ENCODE data around the gene ZNF189.

The ZNF189 gene

DNA sequence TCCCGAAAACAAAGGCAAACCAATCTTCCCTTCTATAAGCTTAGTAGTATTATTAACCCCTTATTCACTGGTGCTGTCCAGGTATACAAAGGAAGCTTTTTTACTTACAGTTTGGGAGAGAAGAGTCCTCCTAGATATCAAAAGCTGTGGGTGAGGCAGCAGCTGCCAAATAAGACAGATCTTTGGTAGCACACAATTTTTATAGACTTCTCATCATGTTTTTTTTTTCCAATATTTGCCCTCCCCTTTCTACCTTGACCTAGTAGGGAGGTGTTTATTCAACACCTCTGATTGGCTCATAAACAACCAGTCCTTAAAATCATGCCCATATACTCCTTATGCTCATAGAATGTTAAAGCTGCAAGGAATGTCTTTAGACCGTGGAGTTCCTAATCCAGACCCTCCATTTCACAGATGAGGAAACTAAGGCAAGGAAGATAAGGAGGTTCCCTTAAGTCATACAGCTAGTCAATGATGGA lies 37.0 kb downstream of the ZNF189 start, which contains the start of gene ALDOB:
Gene ALDOB (minus strand): TSS at position 174 of the 479 bp plus-strand sequence. CDS start 4,887 bp downstream, outside the sequence.
- TF ChIP-seq, protein P1, sequence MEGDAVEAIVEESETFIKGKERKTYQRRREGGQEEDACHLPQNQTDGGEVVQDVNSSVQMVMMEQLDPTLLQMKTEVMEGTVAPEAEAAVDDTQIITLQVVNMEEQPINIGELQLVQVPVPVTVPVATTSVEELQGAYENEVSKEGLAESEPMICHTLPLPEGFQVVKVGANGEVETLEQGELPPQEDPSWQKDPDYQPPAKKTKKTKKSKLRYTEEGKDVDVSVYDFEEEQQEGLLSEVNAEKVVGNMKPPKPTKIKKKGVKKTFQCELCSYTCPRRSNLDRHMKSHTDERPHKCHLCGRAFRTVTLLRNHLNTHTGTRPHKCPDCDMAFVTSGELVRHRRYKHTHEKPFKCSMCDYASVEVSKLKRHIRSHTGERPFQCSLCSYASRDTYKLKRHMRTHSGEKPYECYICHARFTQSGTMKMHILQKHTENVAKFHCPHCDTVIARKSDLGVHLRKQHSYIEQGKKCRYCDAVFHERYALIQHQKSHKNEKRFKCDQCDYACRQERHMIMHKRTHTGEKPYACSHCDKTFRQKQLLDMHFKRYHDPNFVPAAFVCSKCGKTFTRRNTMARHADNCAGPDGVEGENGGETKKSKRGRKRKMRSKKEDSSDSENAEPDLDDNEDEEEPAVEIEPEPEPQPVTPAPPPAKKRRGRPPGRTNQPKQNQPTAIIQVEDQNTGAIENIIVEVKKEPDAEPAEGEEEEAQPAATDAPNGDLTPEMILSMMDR (IDR thresholded peaks at IDR 0.05), result no peak

DNA sequence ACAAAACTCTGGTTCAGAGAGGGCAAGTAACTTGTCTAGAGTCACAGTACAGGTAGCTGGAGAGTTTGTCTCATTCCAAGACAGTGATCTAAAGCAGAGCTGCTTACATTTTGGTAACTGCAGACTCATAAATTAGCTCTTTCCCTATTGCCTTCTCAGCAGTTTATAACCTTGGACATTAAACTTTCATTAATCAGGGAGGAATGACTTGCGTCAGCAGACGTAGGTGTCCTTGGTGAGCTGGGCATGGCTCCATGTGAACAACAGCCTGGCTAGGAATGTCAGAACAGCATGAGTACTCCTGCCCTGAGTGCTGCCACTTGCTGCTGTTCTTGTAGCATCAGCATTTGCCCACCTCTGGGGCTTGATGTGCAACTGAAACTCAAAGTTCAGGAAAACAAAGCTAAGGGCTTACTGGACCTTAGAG lies 39.2 kb downstream of the ZNF189 start:
- TF ChIP-seq, protein P1 (IDR thresholded peaks at IDR 0.05), result no peak

GRCh38 chr9:101438523-101438922 lies 39.9 kb downstream of the ZNF189 start:
- TF ChIP-seq, protein P1 (IDR thresholded peaks at IDR 0.05), result no peak

DNA sequence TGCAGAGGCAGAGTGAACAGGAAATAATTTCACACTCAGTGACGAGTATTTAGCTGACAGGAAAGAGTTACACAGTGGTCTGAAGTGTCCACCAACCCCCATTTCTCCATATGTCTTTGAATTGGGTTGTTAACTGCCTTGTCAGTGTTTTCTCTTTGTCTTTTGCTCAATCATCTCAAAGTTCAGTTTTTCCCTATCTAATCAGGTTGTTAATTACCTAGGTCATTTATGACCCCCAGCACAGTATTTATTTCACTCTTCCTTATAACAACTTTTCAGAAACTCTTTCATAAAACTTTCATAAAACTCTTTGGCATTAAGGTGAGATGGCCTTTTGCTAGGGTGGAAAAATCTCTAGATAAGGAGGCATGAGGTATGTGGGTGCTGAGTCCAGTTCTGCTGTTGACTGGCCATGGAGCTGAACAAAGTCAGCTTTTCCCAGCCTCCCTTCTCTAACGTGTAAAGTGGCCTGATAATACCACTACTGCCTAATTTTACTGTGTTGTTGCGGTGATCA lies 42.1 kb downstream of the ZNF189 start:
- TF ChIP-seq, protein P1 (IDR thresholded peaks at IDR 0.05), result no peak

GRCh38 chr9:101442318-101442717 lies 43.7 kb downstream of the ZNF189 start:
- TF ChIP-seq, protein P1 (IDR thresholded peaks at IDR 0.05), result no peak

GRCh38 chr9:101442736-101443135 lies 44.1 kb downstream of the ZNF189 start:
- TF ChIP-seq, protein P1 (IDR thresholded peaks at IDR 0.05), result no peak

GRCh38 chr9:101443364-101443771 lies 44.7 kb downstream of the ZNF189 start:
- TF ChIP-seq, protein P1 (IDR thresholded peaks at IDR 0.05), result no peak
